ENCODE measurements around the gene OR10V1. TPM values are rescaled to one million over a fixed set of nuclear protein-coding genes. Genes with fewer than 3 reads are reported as not detected.

Gene OR10V1, protein sequence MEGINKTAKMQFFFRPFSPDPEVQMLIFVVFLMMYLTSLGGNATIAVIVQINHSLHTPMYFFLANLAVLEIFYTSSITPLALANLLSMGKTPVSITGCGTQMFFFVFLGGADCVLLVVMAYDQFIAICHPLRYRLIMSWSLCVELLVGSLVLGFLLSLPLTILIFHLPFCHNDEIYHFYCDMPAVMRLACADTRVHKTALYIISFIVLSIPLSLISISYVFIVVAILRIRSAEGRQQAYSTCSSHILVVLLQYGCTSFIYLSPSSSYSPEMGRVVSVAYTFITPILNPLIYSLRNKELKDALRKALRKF
- total RNA-seq (2014; rRNA removed; shearing (Covaris generic); ENCODE audit: low replicate concordance): not detected in 2 replicates

- no peak within 1 kb of the TSS for H3K4me3 ChIP-seq
- no peaks in the 10 kb centered on the region for H3K9me3 ChIP-seq
- no peaks in the 10 kb centered on the region for H3K36me3 ChIP-seq
- peaks cover 4% of the 10 kb centered on the region; the same call in 1 of the 2 replicates for H3K27me3 ChIP-seq
- DNase-seq: no peak
Observed at GRCh38 chr11:59713745-59714144, at the start of gene OR10V1. Gene OR10V1, minus strand, starts transcription at chr11:59713845. Its CDS starts 0 bp downstream, at chr11:59713845.

DNA sequence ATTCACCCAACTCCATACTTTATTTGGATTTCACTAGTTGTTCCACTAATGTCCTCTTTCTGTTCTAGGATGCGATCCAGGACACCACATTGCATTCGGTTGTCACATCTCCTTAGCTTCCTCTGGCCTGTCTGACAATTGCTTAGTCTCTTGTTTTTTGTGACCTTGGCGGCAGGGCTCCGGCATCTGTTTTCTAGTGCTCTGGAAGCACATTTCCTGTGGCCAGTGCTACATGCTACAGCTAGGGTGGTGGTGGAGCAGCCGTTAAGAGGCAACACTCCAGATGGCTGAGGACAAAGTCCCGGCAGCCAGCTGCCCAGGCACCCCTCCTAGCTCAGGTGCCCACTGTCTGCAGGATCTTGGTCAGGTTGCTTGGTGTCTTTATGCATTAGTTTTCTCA lies 48.3 kb upstream of the OR10V1 start:
- no peak for DNase-seq
- no peak overlapping the region for H3K4me3 ChIP-seq
- H3K9me3 ChIP-seq: no peaks in the 10 kb centered on the region
- no peaks in the 10 kb centered on the region for H3K27me3 ChIP-seq
- H3K36me3 ChIP-seq: no peaks in the 10 kb centered on the region; the same call in 1 of the 2 replicates

DNA sequence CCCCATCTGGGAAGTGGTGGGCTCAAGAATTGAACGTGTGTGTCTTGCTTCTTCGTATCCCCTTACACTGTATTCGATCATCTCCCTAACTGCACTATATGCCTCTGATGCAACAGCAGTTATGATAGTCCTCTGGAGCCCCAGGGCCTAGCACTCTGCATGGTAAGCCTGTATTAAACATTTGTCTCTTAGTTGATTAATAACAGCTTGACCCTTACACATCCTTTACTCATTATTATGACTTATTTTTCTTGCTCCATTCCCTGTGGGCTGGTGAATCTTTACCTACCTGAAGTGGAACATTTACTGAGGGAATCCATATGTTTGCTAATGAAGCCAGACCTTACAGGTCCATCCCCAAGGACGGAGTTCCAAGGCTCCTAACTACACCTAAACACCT lies 47.1 kb upstream of the OR10V1 start:
- no peak for DNase-seq
- H3K9me3 ChIP-seq: no peaks in the 10 kb centered on the region
- no peaks in the 10 kb centered on the region; the same call in 1 of the 2 replicates for H3K36me3 ChIP-seq
- H3K27me3 ChIP-seq: no peaks in the 10 kb centered on the region
- no peak overlapping the region for H3K4me3 ChIP-seq

DNA sequence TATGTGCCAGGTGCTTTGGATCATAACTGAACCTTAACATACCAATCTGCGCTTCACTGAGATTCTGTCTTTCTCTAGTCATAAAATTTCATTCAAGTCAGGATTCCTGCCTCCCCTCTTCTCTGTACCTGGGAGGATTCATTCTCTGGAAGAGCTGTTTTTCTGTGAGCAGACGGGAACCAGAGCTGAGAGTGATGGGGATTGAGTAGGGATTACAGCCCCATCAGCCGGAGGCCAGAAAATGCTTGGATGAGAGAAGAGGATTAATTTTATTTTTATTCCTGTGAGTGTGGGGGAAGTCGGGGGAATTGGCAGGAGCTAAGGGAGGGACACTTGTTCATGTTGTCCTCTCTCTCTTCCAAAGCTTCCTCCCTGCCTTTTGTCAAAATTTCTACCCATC lies 46.3 kb upstream of the OR10V1 start:
- Histone ChIP-seq H3K27me3 (no peaks in the 10 kb centered on the region), H3K9me3 (no peaks in the 10 kb centered on the region), H3K4me3 (no peak overlapping the region), H3K36me3 (no peaks in the 10 kb centered on the region; the same call in 1 of the 2 replicates)
- DNase-seq: no peak

DNA sequence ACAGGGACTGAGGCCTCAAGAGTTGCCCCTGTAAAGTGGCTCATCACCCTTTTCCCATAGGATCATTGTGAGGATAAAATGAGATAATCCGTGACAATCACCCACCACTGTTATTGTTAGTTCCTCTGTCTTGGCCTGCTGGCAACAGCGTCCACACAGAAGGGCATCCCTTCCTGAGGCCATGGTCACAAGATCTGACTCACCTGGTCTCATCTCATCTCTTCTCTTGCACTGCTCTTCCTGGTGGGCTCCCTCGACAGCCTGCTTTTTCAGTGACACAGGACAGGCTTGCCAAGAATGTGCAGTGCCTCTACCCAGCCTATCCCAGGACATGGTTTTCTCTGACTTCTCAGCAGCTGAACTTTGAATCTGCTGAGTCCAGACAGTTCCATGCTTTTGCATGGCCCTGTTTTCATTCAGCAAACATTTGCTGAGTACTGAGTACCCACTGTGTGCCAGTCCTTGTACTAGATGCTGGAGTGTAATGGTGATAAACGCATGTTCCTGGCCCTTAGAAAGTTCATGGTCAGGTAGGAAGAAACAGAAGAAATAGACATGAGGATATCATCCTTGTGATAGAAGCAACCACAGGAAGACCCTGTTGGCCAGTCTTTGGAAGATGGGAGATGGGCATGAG lies 44.9 kb upstream of the OR10V1 start:
- Histone ChIP-seq H3K4me3 (no peak overlapping the region), H3K27me3 (no peaks in the 10 kb centered on the region), H3K9me3 (no peaks in the 10 kb centered on the region), H3K36me3 (no peaks in the 10 kb centered on the region; the same call in 1 of the 2 replicates)
- no peak for DNase-seq

DNA sequence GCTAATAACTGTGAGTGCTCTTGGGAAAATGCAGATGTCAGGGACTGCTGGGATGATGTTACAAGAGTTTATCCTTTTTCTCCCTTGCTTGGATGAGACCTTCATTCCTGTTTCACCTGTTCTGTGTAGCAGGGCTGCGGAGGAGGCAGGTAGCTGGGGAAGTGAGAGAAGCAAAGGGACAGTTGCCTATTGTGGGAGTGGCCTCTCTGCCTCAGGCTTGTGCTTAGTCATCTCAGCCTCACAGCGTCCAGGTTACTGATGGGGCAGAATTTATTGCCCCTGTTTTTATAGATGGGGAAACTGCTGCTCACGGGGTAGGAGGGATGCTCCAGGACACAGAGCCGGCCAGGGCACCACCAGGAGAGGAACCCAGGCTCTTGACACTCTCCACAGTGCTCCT lies 43.2 kb upstream of the OR10V1 start:
- H3K9me3 ChIP-seq: no peaks in the 10 kb centered on the region
- no peaks in the 10 kb centered on the region; the same call in 1 of the 2 replicates for H3K36me3 ChIP-seq
- H3K4me3 ChIP-seq: no peak overlapping the region
- no peaks in the 10 kb centered on the region for H3K27me3 ChIP-seq
- no peak for DNase-seq

GRCh38 chr11:59756558-59756840 lies 42.9 kb upstream of the OR10V1 start:
- Histone ChIP-seq H3K4me3 (peak overlapping the region; percentile 70), H3K27me3 (no peaks in the 10 kb centered on the region), H3K36me3 (no peaks in the 10 kb centered on the region; the same call in 1 of the 2 replicates), H3K9me3 (no peaks in the 10 kb centered on the region)
- no peak for DNase-seq

- Histone ChIP-seq H3K27me3 (no peaks in the 10 kb centered on the region), H3K9me3 (no peaks in the 10 kb centered on the region), H3K4me3 (peak overlapping the region; percentile 70), H3K36me3 (no peaks in the 10 kb centered on the region; the same call in 1 of the 2 replicates)
- DNase-seq: peak; percentile 79
Observed at GRCh38 chr11:59755701-59756557, 42.3 kb upstream of the OR10V1 start.

DNA sequence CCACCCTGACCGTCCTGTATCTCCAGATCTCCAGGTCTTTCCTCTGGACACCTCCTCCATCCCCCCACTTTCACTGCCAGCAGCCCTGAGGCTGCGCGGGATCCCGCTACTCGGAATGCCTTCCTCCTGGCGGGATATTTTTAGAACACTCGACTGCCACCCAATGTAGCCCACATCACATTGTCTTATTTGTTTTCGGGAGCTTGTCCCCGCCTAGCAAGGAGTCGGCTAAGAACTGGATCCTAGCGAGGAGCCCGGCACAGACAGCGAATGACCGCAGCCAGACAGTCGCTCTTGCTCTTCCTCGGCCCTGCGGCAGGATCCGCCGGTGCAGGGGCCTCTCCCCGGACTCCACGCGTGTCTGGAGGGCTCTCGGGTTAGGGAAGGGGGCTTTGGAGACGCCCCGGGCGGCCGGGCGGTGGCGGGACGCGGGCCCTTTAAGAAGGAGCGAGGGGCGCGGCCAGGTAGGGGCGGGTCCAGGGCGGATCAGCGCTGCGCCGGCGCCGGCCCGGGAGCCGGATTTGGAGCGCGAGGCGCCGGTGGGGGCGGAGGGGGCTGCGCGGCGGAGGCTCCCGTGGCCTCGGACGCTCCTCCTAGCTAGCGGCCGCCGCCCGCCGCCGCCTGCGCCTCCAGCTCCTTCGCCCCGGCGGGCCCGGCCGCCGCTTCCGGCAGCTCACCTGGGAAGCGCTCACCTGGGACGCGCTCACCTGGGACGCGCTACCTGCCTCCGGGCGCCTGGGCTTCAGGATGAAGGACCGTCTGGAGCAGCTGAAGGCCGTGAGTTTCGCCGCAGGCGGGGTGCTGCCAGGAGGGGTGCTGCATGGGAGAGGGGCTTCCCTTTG lies 41.4 kb upstream of the OR10V1 start, which contains the start of gene STX3:
STX3 (plus strand) TSS at position 518 of the 842 bp plus-strand sequence; CDS start at position 748, 230 bp downstream.
- Histone ChIP-seq H3K36me3 (no peaks in the 10 kb centered on the region; the same call in 1 of the 2 replicates), H3K9me3 (no peaks in the 10 kb centered on the region), H3K27me3 (no peaks in the 10 kb centered on the region), H3K4me3 (peak within 1 kb of the TSS; percentile 70)
- DNase-seq: peak; percentile 70

DNA sequence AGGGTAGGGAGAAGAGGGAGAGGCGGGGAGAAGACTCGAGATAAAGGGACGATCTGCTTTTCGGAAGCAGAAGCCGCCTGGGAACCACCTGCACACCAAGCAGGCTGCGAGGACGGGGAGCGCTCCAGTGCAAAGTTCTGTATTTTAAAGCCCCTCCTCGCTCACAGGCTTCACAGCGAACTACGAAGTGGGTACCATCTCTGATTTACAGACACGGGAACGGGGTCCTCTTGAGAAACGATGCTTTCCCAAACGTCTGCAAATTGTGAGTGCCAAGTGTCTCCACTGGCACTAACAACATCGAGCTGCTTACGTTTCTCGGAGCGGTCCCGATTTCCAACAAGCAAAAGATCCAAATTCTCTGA lies 40.8 kb upstream of the OR10V1 start:
- Histone ChIP-seq H3K4me3 (peak overlapping the region; percentile 70), H3K27me3 (no peaks in the 10 kb centered on the region), H3K9me3 (no peaks in the 10 kb centered on the region), H3K36me3 (no peaks in the 10 kb centered on the region; the same call in 1 of the 2 replicates)
- no peak for DNase-seq

DNA sequence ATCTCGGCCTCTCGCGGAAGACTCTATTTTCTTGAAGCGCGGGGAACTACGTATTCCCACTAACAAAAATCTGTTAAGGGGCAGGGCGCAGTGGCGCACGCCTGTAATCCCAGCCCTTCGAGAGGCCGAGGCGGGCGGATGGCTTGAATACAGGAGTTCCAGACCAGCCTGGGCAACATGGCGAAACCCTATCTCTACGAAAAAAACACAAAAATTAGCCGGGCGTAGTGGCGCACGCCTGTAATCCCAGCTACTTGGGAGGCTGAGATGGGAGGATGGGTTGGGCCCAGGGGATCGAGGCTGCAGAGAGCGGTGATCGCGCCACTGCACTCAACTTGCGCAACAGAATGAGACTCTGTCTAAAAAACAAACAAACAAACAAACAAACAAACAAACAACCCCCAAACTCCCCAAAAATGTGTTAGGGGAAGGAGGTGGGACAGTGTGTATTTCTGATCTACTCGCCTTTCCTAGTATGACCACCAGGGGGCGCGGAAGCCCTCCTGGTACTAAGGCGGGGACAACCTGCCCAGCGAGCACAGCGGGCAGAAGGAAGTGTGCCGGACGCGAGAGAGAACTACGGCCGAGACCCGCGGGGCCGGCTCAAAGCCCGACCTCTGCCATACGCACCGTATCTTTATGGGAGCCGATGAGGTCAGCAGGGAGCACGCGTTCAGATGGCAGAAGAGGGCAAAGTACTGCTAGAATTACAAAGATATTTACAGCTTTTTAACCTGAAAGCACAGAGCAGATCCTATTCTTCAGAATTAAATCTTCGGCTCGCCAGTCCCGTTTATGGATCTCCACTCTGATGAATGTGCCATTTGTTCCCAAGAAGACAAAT lies 40.2 kb upstream of the OR10V1 start:
- Histone ChIP-seq H3K9me3 (no peaks in the 10 kb centered on the region), H3K36me3 (no peaks in the 10 kb centered on the region; the same call in 1 of the 2 replicates), H3K27me3 (no peaks in the 10 kb centered on the region), H3K4me3 (peak overlapping the region; percentile 70)
- DNase-seq: peak; percentile 77

DNA sequence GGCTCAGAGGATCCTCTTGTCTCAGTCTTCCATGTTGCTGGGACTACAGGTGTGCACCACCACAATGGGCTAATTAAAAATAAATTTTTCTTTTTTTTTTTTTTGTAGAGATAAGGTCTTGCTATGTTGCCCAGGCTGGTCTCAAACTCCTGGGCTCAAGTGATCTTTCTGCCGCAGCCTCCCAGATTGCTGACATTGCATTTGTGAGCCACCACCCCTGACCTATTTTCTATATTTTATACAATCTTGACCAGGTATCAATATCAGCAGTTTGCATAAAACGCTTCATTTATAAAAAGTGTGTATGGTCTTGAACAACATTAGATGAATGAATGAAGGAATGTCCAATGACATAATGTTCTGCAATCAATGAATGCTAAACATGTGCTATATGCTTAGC lies 32.5 kb upstream of the OR10V1 start:
- no peak overlapping the region for H3K4me3 ChIP-seq
- no peak for DNase-seq
- H3K36me3 ChIP-seq: no peaks in the 10 kb centered on the region
- H3K9me3 ChIP-seq: no peaks in the 10 kb centered on the region
- H3K27me3 ChIP-seq: no peaks in the 10 kb centered on the region

GRCh38 chr11:59730896-59731565 lies 17.4 kb upstream of the OR10V1 start:
- H3K4me3 ChIP-seq: no peak overlapping the region
- no peak for DNase-seq
- H3K27me3 ChIP-seq: no peaks in the 10 kb centered on the region
- H3K9me3 ChIP-seq: no peaks in the 10 kb centered on the region
- H3K36me3 ChIP-seq: no peaks in the 10 kb centered on the region

DNA sequence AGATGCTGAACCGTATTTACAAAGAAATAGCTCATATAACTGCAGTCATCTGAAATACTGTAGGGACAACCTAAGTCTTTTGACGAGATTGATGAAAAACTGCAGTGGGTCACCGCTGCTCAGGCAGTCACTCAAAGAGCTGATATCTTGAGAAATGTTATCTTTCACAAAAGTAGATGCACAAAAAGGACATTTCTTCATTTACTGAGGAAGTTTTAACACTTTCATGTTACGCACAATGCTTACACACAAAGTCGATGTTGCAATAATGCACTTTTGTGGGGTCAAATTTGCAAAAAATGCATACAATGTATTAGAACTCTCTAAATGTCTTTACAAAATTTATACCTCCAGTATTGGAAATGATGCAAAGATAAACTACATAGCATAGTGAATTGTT lies 16.2 kb upstream of the OR10V1 start:
- no peaks in the 10 kb centered on the region for H3K9me3 ChIP-seq
- no peak overlapping the region for H3K4me3 ChIP-seq
- no peak for DNase-seq
- no peaks in the 10 kb centered on the region for H3K27me3 ChIP-seq
- no peaks in the 10 kb centered on the region for H3K36me3 ChIP-seq

DNA sequence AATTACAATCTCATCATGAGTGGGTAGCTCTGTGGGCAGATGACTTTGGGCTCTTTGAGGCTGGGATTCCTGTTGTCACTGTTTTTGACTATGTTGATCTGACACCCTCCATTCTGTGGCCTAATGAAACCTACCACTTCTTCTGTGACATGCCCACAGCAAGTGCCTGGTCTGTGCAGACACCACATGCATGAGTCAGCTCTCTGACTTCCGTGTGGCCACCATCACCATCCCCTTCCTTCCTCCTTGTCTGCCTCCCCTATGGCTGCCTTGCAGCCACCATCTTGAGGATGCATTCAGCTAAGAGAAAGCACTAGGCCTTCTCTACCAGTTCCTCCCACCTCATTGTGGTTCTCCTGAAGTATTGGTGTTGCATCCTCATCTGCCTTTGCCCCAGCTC lies 15.3 kb upstream of the OR10V1 start:
- no peak overlapping the region for H3K4me3 ChIP-seq
- H3K27me3 ChIP-seq: no peaks in the 10 kb centered on the region
- no peaks in the 10 kb centered on the region for H3K9me3 ChIP-seq
- no peaks in the 10 kb centered on the region for H3K36me3 ChIP-seq
- DNase-seq: no peak
